HepG2 (cell line): Measurements from ENCODE around the gene SRSF10. TPM values are rescaled to one million over a fixed set of nuclear protein-coding genes. Genes with fewer than 3 reads are reported as not detected.

ENCODE experiments used
- BHLHE40 ChIP-seq: IDR thresholded peaks from 2 replicates; pipeline ENCODE4 v1.6.1; 2011; ENCODE audit warnings: low read length, improper control_type of control experiment
- EED ChIP-seq: sonication (generic); formaldehyde crosslinking; IDR thresholded peaks from 2 replicates; pipeline ENCODE4 v1.5.0; 2020; ENCODE audit warnings: mild to moderate bottlenecking, missing genetic modification reagents
- ETV5 ChIP-seq: IDR thresholded peaks from 2 replicates; pipeline ENCODE4 v1.6.1; 2018; ENCODE audit warnings: missing biosample characterization, missing genetic modification reagents, inconsistent platforms, borderline replicate concordance
- FOXA3 ChIP-seq: IDR thresholded peaks from 2 replicates; pipeline ENCODE4 v1.6.1; 2016; ENCODE audit warnings: missing genetic modification reagents, missing compliant biosample characterization
- MAZ ChIP-seq, 2 experiments: sonication (generic) in 1 of 2; formaldehyde crosslinking in 1 of 2; IDR thresholded peaks; 2 replicates each; pipeline versions ENCODE4 v1.5.0 to v1.6.1; 2012 to 2020; ENCODE audit warnings: low read depth in 2 of 2, mild to moderate bottlenecking in 2 of 2, borderline replicate concordance in 1 of 2, improper control_type of control experiment in 1 of 2, low read length in 1 of 2, missing genetic modification reagents in 1 of 2, moderate library complexity in 1 of 2
- RFXAP ChIP-seq: sonication (generic); formaldehyde crosslinking; IDR thresholded peaks from 2 replicates; pipeline ENCODE4 v1.4.0; 2020; ENCODE audit warnings: missing genetic modification reagents, borderline replicate concordance
- SAP130 ChIP-seq: IDR thresholded peaks from 2 replicates; pipeline ENCODE4 v1.6.1; 2016; ENCODE audit warnings: low read depth
- STAG1 ChIP-seq: sonication (generic); formaldehyde crosslinking; IDR thresholded peaks from 2 replicates; pipeline ENCODE4 v1.4.0; 2020; ENCODE audit warnings: missing genetic modification reagents
- ZMYM4 ChIP-seq: sonication (generic); formaldehyde crosslinking; IDR thresholded peaks from 2 replicates; pipeline ENCODE4 v1.8.1; 2023; ENCODE audit warnings: mild to moderate bottlenecking, missing genetic modification reagents
- polyA plus RNA-seq, 8 experiments: library from polyadenylated mRNA; depleted of rRNA in 3 of 8; stranded (reverse) in 7 of 8; unstranded in 1 of 8; fragments of >200 nt; fragmentation: Illumina TruSeq in 4 of 8; extraction: Trizol in 4 of 8; gene quantifications; 2 replicates each; pipeline versions ENCODE4 v1.2.1 to v1.2.3, GENCODE V29; 2011 to 2016; ENCODE audit warnings: low read depth in 4 of 8, missing spikeins in 1 of 8, mixed read lengths in 1 of 8; ENCODE audit not compliant: insufficient read depth in 1 of 8
- total RNA-seq, 5 experiments: library from RNA; depleted of rRNA; stranded (reverse); fragments of >200 nt; fragmentation: Illumina TruSeq; extraction: Trizol; gene quantifications; 2 replicates each; pipeline ENCODE4 v1.2.3, GENCODE V29; 2016; ENCODE audit warnings: low read depth in 1 of 5
- TF ChIP-seq, protein P1 (sequence below): sonication (generic); formaldehyde crosslinking; IDR thresholded peaks from 2 replicates; pipeline ENCODE4 v1.5.1; 2020; ENCODE audit warnings: mild to moderate bottlenecking, missing genetic modification reagents, moderate library complexity
- TF ChIP-seq, protein P2 (sequence below): IDR thresholded peaks from 2 replicates; pipeline ENCODE4 v1.6.1; 2016; ENCODE audit warnings: missing compliant biosample characterization, missing genetic modification reagents, borderline replicate concordance
- TF ChIP-seq, protein P3 (sequence below): IDR thresholded peaks from 2 replicates; pipeline ENCODE4 v1.6.1; 2012; ENCODE audit warnings: inconsistent platforms
- TF ChIP-seq, protein P4 (sequence below): sonication (generic); formaldehyde crosslinking; IDR thresholded peaks from 2 replicates; pipeline ENCODE4 v1.5.1; 2020; ENCODE audit warnings: missing genetic modification reagents, mild to moderate bottlenecking, borderline replicate concordance
- TF ChIP-seq, protein P5 (sequence below): sonication (generic); formaldehyde crosslinking; IDR thresholded peaks from 2 replicates; pipeline ENCODE4 v1.8.0; 2022; ENCODE audit warnings: missing genetic modification reagents, mild to moderate bottlenecking, borderline replicate concordance
- TF ChIP-seq, protein P6 (sequence below): sonication (generic); formaldehyde crosslinking; IDR thresholded peaks from 2 replicates; pipeline ENCODE4 v1.4.0; 2020; ENCODE audit warnings: missing genetic modification reagents, borderline replicate concordance

SRSF10 gene
- total and polyA plus RNA-seq, 2 of the 13 experiments (the other 11 are each of a cell fraction or from before 2014, with no cell fraction given) = 126 to 186 TPM

DNA sequence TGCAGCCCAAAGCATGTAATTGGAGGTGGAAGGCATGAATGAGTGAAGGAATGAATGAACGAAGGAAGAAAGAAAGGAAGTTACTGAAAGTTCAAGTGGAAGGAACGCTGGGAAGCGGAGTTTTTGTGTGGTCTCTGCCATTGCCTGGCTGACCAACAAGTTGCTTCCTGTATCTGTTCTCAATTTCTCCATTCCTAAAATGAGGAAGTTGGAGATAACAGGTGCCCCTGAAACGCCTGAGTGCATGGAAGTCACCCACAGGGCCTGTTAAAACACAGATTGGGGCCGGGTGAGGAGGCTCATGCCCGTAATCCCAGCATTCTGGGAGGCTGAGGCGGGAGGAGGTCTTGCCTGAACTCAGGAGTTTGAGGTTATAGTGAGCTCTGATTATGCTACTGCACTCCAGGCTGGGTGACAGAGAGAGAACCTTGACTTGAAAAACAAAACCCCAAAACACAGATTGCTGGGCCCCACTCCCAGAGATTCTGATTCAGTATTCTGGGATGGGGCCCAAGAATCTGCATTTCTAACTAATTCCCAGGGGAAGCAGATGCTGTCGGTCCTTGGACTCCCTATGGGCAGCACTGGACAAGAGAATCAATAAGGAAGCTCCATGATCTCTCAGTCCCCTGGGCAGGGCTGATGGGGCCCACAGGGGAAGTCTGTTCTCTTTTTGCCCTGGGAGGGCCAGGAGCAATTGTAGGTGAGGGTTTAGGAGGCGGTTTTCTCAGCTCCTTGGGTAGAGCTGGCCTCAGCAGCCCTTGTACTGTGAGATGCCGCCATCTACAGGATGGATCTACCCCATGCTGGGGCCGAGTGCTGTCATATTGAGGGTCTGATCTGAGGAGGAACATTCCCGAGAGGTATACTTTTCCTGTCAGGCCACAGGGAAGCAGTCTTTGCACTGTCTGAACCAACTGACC, 63.7 kb downstream of the SRSF10 start (continued):
- TF ChIP-seq EED (CRISPR knock-in tag) (no peak), FOXA3 (CRISPR knock-in tag) (peak; percentile 18; the same call in 1 of the 2 replicates), ETV5 (CRISPR knock-in tag) (peak; percentile 7; the same call in 1 of the 2 replicates), SAP130 (peak; percentile 57), RFXAP (CRISPR knock-in tag) (no peak), ZMYM4 (CRISPR knock-in tag) (peak; percentile 33; the same call in 1 of the 2 replicates), MAZ (IDR thresholded peaks at IDR 0.05; ENCODE audit: borderline replicate concordance, low read depth, low read length) (peak; percentile 28; the same call in 1 of the 2 replicates), MAZ (CRISPR knock-in tag; IDR thresholded peaks at IDR 0.05; ENCODE audit: low read depth) (no peak), STAG1 (CRISPR knock-in tag) (peak; percentile 90), BHLHE40 (0 out of 2 replicates have a peak, but pooled peaks have one; percentile 38)
- TF ChIP-seq, protein P1, sequence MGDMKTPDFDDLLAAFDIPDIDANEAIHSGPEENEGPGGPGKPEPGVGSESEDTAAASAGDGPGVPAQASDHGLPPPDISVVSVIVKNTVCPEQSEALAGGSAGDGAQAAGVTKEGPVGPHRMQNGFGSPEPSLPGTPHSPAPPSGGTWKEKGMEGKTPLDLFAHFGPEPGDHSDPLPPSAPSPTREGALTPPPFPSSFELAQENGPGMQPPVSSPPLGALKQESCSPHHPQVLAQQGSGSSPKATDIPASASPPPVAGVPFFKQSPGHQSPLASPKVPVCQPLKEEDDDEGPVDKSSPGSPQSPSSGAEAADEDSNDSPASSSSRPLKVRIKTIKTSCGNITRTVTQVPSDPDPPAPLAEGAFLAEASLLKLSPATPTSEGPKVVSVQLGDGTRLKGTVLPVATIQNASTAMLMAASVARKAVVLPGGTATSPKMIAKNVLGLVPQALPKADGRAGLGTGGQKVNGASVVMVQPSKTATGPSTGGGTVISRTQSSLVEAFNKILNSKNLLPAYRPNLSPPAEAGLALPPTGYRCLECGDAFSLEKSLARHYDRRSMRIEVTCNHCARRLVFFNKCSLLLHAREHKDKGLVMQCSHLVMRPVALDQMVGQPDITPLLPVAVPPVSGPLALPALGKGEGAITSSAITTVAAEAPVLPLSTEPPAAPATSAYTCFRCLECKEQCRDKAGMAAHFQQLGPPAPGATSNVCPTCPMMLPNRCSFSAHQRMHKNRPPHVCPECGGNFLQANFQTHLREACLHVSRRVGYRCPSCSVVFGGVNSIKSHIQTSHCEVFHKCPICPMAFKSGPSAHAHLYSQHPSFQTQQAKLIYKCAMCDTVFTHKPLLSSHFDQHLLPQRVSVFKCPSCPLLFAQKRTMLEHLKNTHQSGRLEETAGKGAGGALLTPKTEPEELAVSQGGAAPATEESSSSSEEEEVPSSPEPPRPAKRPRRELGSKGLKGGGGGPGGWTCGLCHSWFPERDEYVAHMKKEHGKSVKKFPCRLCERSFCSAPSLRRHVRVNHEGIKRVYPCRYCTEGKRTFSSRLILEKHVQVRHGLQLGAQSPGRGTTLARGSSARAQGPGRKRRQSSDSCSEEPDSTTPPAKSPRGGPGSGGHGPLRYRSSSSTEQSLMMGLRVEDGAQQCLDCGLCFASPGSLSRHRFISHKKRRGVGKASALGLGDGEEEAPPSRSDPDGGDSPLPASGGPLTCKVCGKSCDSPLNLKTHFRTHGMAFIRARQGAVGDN (CRISPR knock-in tag) = peak; percentile 19; the same call in 1 of the 2 replicates
- TF ChIP-seq, protein P2, sequence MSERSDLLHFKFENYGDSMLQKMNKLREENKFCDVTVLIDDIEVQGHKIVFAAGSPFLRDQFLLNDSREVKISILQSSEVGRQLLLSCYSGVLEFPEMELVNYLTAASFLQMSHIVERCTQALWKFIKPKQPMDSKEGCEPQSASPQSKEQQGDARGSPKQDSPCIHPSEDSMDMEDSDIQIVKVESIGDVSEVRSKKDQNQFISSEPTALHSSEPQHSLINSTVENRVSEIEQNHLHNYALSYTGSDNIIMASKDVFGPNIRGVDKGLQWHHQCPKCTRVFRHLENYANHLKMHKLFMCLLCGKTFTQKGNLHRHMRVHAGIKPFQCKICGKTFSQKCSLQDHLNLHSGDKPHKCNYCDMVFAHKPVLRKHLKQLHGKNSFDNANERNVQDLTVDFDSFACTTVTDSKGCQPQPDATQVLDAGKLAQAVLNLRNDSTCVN (CRISPR knock-in tag) = peak; percentile 24; the same call in 1 of the 2 replicates
- TF ChIP-seq, protein P3, sequence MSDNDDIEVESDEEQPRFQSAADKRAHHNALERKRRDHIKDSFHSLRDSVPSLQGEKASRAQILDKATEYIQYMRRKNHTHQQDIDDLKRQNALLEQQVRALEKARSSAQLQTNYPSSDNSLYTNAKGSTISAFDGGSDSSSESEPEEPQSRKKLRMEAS = 0 out of 2 replicates have a peak, but pooled peaks have one; percentile 24
- TF ChIP-seq, protein P4, sequence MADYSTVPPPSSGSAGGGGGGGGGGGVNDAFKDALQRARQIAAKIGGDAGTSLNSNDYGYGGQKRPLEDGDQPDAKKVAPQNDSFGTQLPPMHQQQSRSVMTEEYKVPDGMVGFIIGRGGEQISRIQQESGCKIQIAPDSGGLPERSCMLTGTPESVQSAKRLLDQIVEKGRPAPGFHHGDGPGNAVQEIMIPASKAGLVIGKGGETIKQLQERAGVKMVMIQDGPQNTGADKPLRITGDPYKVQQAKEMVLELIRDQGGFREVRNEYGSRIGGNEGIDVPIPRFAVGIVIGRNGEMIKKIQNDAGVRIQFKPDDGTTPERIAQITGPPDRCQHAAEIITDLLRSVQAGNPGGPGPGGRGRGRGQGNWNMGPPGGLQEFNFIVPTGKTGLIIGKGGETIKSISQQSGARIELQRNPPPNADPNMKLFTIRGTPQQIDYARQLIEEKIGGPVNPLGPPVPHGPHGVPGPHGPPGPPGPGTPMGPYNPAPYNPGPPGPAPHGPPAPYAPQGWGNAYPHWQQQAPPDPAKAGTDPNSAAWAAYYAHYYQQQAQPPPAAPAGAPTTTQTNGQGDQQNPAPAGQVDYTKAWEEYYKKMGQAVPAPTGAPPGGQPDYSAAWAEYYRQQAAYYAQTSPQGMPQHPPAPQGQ (CRISPR knock-in tag) = no peak
- TF ChIP-seq, protein P5, sequence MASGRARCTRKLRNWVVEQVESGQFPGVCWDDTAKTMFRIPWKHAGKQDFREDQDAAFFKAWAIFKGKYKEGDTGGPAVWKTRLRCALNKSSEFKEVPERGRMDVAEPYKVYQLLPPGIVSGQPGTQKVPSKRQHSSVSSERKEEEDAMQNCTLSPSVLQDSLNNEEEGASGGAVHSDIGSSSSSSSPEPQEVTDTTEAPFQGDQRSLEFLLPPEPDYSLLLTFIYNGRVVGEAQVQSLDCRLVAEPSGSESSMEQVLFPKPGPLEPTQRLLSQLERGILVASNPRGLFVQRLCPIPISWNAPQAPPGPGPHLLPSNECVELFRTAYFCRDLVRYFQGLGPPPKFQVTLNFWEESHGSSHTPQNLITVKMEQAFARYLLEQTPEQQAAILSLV (CRISPR knock-in tag) = no peak
- TF ChIP-seq, protein P6, sequence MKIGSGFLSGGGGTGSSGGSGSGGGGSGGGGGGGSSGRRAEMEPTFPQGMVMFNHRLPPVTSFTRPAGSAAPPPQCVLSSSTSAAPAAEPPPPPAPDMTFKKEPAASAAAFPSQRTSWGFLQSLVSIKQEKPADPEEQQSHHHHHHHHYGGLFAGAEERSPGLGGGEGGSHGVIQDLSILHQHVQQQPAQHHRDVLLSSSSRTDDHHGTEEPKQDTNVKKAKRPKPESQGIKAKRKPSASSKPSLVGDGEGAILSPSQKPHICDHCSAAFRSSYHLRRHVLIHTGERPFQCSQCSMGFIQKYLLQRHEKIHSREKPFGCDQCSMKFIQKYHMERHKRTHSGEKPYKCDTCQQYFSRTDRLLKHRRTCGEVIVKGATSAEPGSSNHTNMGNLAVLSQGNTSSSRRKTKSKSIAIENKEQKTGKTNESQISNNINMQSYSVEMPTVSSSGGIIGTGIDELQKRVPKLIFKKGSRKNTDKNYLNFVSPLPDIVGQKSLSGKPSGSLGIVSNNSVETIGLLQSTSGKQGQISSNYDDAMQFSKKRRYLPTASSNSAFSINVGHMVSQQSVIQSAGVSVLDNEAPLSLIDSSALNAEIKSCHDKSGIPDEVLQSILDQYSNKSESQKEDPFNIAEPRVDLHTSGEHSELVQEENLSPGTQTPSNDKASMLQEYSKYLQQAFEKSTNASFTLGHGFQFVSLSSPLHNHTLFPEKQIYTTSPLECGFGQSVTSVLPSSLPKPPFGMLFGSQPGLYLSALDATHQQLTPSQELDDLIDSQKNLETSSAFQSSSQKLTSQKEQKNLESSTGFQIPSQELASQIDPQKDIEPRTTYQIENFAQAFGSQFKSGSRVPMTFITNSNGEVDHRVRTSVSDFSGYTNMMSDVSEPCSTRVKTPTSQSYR (CRISPR knock-in tag) = no peak
